GM12801 (cell line): ENCODE results near the gene PPOX.

ENCODE experiments used
- CTCF ChIP-seq: IDR thresholded peaks from one replicate; pipeline ENCODE4 v1.5.1; 2011; ENCODE audit warnings: control low read depth; ENCODE audit not compliant: insufficient read length; ENCODE audit errors: extremely low read depth

PPOX gene

GRCh38 chr1:161196521-161197451 lies 30.6 kb downstream of the PPOX start:
- TF ChIP-seq CTCF, result no peak

- TF ChIP-seq CTCF, result no peak
These were observed 31.5 kb downstream of the PPOX start for GRCh38 chr1:161197560-161198193.

- TF ChIP-seq CTCF, result no peak
These were observed 32.1 kb downstream of the PPOX start for GRCh38 chr1:161198194-161198896.

- TF ChIP-seq CTCF, result no peak
These were observed 32.7 kb downstream of the PPOX start, which contains the start of gene ADAMTS4 for GRCh38 chr1:161198897-161199431. ADAMTS4 (minus strand) TSS chr1:161199054; CDS start chr1:161198627, 427 bp downstream.

GRCh38 chr1:161199506-161200139 lies 33.4 kb downstream of the PPOX start:
- no peak for TF ChIP-seq CTCF

GRCh38 chr1:161200421-161200991 lies 34.3 kb downstream of the PPOX start:
- no peak for TF ChIP-seq CTCF
